Measurements from ENCODE around the gene SLC5A9. TPM values are rescaled to one million over a fixed set of nuclear protein-coding genes. Genes with fewer than 3 reads are reported as not detected.

The SLC5A9 gene
- total RNA-seq, 1 donor from 2014 or later: not detected

GRCh38 chr1:48202030-48202752, 20.3 kb upstream of the SLC5A9 start:
- H3K79me2 ChIP-seq (ENCODE audit: insufficient read depth, low read length): no peaks in the 10 kb centered on the region
- peak; percentile 59 for FAIRE-seq
- peak; percentile 96 for DNase-seq (ENCODE audit: low read depth)
- peak overlapping the region; percentile 1 for H3K9ac ChIP-seq (ENCODE audit: low read length)
- H3K9me3 Mint-ChIP-seq (ENCODE audit: unreplicated experiment): no peaks in the 10 kb centered on the region
- no peaks in the 10 kb centered on the region for H3K9me3 ChIP-seq (ENCODE audit: insufficient read depth, low read depth, low read length)
- H3K36me3 ChIP-seq (ENCODE audit: insufficient read depth, low read length): no peaks in the 10 kb centered on the region
- H3K4me3 ChIP-seq (ENCODE audit: insufficient read depth, low read depth, low read length): no peak overlapping the region
- H3K4me3 Mint-ChIP-seq (ENCODE audit: unreplicated experiment): no peak overlapping the region
- H2AFZ ChIP-seq (ENCODE audit: low read depth, low read length): no peak overlapping the region
- no peak overlapping the region for H3K27ac ChIP-seq (ENCODE audit: low read depth, low read length)
- peak overlapping the region; percentile 13 for H3K4me2 ChIP-seq (ENCODE audit: low read length)
- H3K4me1 Mint-ChIP-seq (ENCODE audit: low read depth, unreplicated experiment): peaks cover 29% of the 10 kb centered on the region
- H3K36me3 Mint-ChIP-seq (ENCODE audit: low read depth, unreplicated experiment): no peaks in the 10 kb centered on the region
- peaks cover 7% of the 10 kb centered on the region for H3K4me1 ChIP-seq (ENCODE audit: insufficient read depth, low read length)
- no peaks in the 10 kb centered on the region for H4K20me1 ChIP-seq (ENCODE audit: insufficient read depth, low read length)
- peak overlapping the region; percentile 5 for H3K27ac Mint-ChIP-seq (ENCODE audit: unreplicated experiment)
- no peak for TF ChIP-seq EZH2 (IDR thresholded peaks at IDR 0.05; ENCODE audit: insufficient read depth, low read length)
- TF ChIP-seq CTCF (IDR thresholded peaks at IDR 0.05; ENCODE audit: insufficient read depth, low read depth, low read length): peak; percentile 85
- peaks cover 10% of the 10 kb centered on the region for H3K27me3 ChIP-seq (ENCODE audit: insufficient read depth, low read length)
- peaks cover 8% of the 10 kb centered on the region for H3K27me3 Mint-ChIP-seq (ENCODE audit: low read depth, unreplicated experiment)

- TF ChIP-seq CTCF (IDR thresholded peaks at IDR 0.05; ENCODE audit: insufficient read depth, low read depth, low read length) (peak; percentile 42), EZH2 (IDR thresholded peaks at IDR 0.05; ENCODE audit: insufficient read depth, low read length) (no peak)
- DNase-seq (ENCODE audit: low read depth): no peak
Measured at GRCh38 chr1:48203287-48203900, 19.1 kb upstream of the SLC5A9 start.

GRCh38 chr1:48205522-48205921, 17.0 kb upstream of the SLC5A9 start:
- Histone ChIP-seq H3K9ac (ENCODE audit: low read length) (no peak overlapping the region), H4K20me1 (ENCODE audit: insufficient read depth, low read length) (no peaks in the 10 kb centered on the region), H3K4me1 (ENCODE audit: insufficient read depth, low read length) (peaks cover 7% of the 10 kb centered on the region), H3K9me3 (ENCODE audit: insufficient read depth, low read depth, low read length) (no peaks in the 10 kb centered on the region), H2AFZ (ENCODE audit: low read depth, low read length) (no peak overlapping the region), H3K4me3 (ENCODE audit: insufficient read depth, low read depth, low read length) (no peak overlapping the region), H3K36me3 (ENCODE audit: insufficient read depth, low read length) (no peaks in the 10 kb centered on the region), H3K79me2 (ENCODE audit: insufficient read depth, low read length) (no peaks in the 10 kb centered on the region), H3K4me2 (ENCODE audit: low read length) (no peak overlapping the region), H3K27me3 (ENCODE audit: insufficient read depth, low read length) (peaks cover 4% of the 10 kb centered on the region), H3K27ac (ENCODE audit: low read depth, low read length) (no peak overlapping the region)
- DNase-seq (ENCODE audit: low read depth) (no peak), FAIRE-seq (no peak)
- H3K36me3 Mint-ChIP-seq (ENCODE audit: low read depth, unreplicated experiment): no peaks in the 10 kb centered on the region
- no peak for TF ChIP-seq EZH2 (IDR thresholded peaks at IDR 0.05; ENCODE audit: insufficient read depth, low read length)
- no peak for TF ChIP-seq CTCF (IDR thresholded peaks at IDR 0.05; ENCODE audit: insufficient read depth, low read depth, low read length)
- peaks cover 2% of the 10 kb centered on the region for H3K9me3 Mint-ChIP-seq (ENCODE audit: unreplicated experiment)
- H3K4me3 Mint-ChIP-seq (ENCODE audit: unreplicated experiment): no peak overlapping the region
- peaks cover 20% of the 10 kb centered on the region for H3K4me1 Mint-ChIP-seq (ENCODE audit: low read depth, unreplicated experiment)
- no peak overlapping the region for H3K27ac Mint-ChIP-seq (ENCODE audit: unreplicated experiment)
- H3K27me3 Mint-ChIP-seq (ENCODE audit: low read depth, unreplicated experiment): peaks cover 10% of the 10 kb centered on the region

More at GRCh38 chr1:48203287-48203900, 19.1 kb upstream of the SLC5A9 start:
- Histone ChIP-seq H3K4me2 (ENCODE audit: low read length) (no peak overlapping the region), H3K9ac (ENCODE audit: low read length) (no peak overlapping the region), H3K79me2 (ENCODE audit: insufficient read depth, low read length) (no peaks in the 10 kb centered on the region), H2AFZ (ENCODE audit: low read depth, low read length) (no peak overlapping the region), H3K36me3 (ENCODE audit: insufficient read depth, low read length) (no peaks in the 10 kb centered on the region), H3K4me1 (ENCODE audit: insufficient read depth, low read length) (peaks cover 7% of the 10 kb centered on the region), H4K20me1 (ENCODE audit: insufficient read depth, low read length) (no peaks in the 10 kb centered on the region), H3K27ac (ENCODE audit: low read depth, low read length) (no peak overlapping the region), H3K27me3 (ENCODE audit: insufficient read depth, low read length) (peaks cover 10% of the 10 kb centered on the region), H3K9me3 (ENCODE audit: insufficient read depth, low read depth, low read length) (no peaks in the 10 kb centered on the region), H3K4me3 (ENCODE audit: insufficient read depth, low read depth, low read length) (no peak overlapping the region)
- Mint-ChIP-seq H3K27ac (ENCODE audit: unreplicated experiment) (no peak overlapping the region), H3K36me3 (ENCODE audit: low read depth, unreplicated experiment) (no peaks in the 10 kb centered on the region), H3K9me3 (ENCODE audit: unreplicated experiment) (no peaks in the 10 kb centered on the region), H3K27me3 (ENCODE audit: low read depth, unreplicated experiment) (peaks cover 14% of the 10 kb centered on the region), H3K4me1 (ENCODE audit: low read depth, unreplicated experiment) (peaks cover 29% of the 10 kb centered on the region), H3K4me3 (ENCODE audit: unreplicated experiment) (no peak overlapping the region)
- no peak for FAIRE-seq

Data from astrocyte (in vitro differentiated cells and primary cell).